ENCODE results near the gene FBXO38.
A peak's percentile ranks its signal among the peaks of the same experiment; 100 is the strongest.

FBXO38 gene

DNA sequence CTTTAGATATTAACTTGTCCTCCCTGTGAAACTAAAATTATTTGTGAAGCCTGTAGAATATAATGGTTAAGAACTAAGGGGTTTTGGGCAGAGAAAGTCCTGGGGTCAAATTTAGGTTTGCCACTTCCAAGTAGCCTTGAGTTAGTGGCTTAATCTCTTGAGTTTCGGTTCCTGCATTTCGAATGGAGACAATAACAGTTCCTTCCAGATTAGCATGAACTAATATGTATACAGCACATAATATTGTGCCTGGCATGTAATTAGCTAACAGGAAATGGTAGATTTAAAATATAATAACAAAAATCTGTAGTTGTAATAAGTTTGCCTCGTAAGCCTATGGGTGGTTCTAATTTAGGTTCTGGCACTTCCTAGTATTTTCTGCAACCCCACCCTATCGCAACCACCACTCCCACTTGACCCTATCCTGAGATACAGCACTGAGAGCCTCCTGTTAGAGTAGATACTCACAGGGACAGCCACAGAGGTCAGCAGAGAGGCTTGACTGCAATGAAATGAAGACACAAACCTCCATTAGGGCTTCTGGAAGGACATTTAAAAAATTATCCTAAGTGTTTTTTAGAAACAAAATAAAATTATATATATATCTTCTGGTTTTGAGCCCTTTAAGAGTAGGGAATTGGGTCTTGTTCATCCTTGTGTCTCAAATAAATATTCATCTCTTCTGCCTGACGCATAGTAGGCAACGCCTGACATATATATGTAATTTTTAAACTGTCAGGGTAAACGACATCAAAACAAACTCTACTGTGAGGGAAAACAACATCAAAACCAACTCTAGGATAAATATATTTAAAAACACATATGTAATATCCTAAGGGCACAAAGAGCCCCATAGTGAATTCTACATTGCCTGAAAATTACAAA, 39.9 kb upstream of the FBXO38 start:
- TF ChIP-seq, protein P1, sequence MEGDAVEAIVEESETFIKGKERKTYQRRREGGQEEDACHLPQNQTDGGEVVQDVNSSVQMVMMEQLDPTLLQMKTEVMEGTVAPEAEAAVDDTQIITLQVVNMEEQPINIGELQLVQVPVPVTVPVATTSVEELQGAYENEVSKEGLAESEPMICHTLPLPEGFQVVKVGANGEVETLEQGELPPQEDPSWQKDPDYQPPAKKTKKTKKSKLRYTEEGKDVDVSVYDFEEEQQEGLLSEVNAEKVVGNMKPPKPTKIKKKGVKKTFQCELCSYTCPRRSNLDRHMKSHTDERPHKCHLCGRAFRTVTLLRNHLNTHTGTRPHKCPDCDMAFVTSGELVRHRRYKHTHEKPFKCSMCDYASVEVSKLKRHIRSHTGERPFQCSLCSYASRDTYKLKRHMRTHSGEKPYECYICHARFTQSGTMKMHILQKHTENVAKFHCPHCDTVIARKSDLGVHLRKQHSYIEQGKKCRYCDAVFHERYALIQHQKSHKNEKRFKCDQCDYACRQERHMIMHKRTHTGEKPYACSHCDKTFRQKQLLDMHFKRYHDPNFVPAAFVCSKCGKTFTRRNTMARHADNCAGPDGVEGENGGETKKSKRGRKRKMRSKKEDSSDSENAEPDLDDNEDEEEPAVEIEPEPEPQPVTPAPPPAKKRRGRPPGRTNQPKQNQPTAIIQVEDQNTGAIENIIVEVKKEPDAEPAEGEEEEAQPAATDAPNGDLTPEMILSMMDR (conservative IDR thresholded peaks at IDR 0.05; ENCODE audit: control insufficient read depth, insufficient read depth, low read depth, low read length) = no peak
- no peak overlapping the region for H3K4me3 ChIP-seq (ENCODE audit: control insufficient read depth, low read depth, low read length)
- no peak for DNase-seq (ENCODE audit: low read depth)

DNA sequence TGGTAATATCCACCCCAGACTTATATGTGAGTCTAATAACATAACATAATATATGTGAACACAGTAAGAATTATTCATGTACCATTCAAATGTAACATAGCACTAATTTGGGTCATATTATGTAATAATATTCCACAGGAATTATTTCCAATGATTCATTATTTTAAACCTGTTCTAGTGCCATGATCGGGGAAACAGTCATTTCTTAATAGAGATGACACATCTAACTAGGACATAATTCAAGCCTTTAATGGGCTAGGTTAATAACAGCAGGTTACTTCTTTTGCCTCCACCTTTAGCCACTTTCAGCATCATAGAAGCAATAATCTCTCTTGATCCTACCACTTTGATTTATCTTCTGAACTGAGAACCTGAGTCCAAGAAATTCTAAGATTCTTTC, 36.1 kb upstream of the FBXO38 start:
- DNase-seq (ENCODE audit: low read depth) = no peak
- TF ChIP-seq, protein P1 (conservative IDR thresholded peaks at IDR 0.05; ENCODE audit: control insufficient read depth, insufficient read depth, low read depth, low read length) = no peak
- no peak overlapping the region for H3K4me3 ChIP-seq (ENCODE audit: control insufficient read depth, low read depth, low read length)

DNA sequence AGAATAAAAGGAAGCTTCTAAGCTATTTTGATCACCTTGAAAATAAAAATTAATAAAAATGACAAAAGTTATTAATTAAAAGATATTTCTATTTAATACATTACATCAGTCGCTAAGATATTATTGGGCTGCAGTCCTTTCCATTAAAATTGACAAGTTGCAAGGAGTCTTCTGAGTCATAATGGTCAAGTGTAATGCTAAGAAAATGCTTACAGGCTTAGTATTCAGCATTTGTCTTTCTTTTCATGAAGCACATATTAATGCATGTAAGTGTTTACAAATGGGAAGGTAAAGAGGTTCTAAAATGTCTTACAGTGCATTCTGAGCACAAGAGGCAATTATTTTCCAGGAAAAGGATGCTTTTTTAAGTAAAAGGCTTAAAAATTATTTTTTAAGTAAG, 31.1 kb upstream of the FBXO38 start:
- H3K4me3 ChIP-seq (ENCODE audit: control insufficient read depth, low read depth, low read length) = no peak overlapping the region
- peak; percentile 8 for DNase-seq (ENCODE audit: low read depth)
- TF ChIP-seq, protein P1 (conservative IDR thresholded peaks at IDR 0.05; ENCODE audit: control insufficient read depth, insufficient read depth, low read depth, low read length) = no peak

DNA sequence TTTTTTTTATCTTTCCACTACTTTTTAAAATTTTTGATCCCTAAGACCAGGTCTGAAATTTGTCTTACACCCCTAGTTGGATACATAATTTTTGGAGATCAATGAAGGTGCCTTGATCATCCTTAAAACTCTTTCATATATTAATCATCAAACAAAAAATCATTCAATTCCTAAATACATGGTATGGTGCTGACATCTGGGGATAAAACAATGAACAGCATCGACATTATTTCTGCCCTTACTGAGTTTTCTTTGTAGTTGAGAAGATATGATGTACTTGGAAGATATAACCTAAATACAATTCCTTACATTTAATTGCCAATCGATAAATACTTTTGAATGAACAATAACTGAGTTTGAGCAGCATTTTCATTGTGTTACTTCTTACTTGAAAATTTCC, 30.1 kb upstream of the FBXO38 start:
- no peak for DNase-seq (ENCODE audit: low read depth)
- no peak overlapping the region for H3K4me3 ChIP-seq (ENCODE audit: control insufficient read depth, low read depth, low read length)
- TF ChIP-seq, protein P1 (conservative IDR thresholded peaks at IDR 0.05; ENCODE audit: control insufficient read depth, insufficient read depth, low read depth, low read length) = no peak

DNA sequence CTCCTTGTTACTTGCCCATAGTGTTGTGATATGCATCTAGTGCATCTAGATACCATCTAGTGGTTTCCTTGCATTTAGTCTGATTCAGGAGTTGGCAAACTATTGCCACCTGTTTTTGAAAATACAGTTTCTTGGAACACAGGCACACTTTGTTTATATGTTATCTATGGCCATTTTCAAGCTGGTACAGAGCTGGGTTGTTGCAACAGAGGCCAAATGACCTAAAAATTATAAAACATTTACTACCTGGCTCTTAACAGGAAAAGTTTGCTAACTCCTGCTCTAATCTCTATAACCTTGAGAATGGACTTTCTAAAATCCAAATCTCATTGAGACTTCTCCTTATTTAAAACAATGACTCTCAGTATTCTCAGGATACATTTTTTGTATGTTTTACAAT, 19.4 kb upstream of the FBXO38 start:
- TF ChIP-seq, protein P1 (conservative IDR thresholded peaks at IDR 0.05; ENCODE audit: control insufficient read depth, insufficient read depth, low read depth, low read length) = no peak
- no peak for DNase-seq (ENCODE audit: low read depth)
- H3K4me3 ChIP-seq (ENCODE audit: control insufficient read depth, low read depth, low read length) = no peak overlapping the region

DNA sequence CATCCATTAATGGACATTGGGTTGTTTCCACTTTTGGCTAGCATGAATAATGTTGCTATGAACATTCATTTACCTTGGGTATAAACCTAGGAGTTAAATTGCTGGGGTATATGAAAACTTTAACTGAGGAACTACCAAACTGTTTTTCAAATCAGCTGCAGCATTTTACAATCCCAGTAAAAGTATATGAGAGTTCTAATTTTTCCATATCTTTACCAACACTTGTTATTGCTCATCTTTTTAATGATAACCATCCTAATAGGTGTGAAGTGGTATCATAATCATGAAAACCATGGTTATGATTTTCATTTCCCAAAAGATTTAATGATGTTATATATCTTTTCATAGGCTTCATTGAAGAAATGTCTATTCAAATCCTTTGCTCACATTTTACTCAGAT, 15.5 kb upstream of the FBXO38 start:
- no peak for DNase-seq (ENCODE audit: low read depth)
- no peak overlapping the region for H3K4me3 ChIP-seq (ENCODE audit: control insufficient read depth, low read depth, low read length)
- TF ChIP-seq, protein P1 (conservative IDR thresholded peaks at IDR 0.05; ENCODE audit: control insufficient read depth, insufficient read depth, low read depth, low read length) = no peak

All from fibroblast of mammary gland (primary cell).